Measurements from ENCODE around the gene STKLD1. TPM values are rescaled to one million over a fixed set of nuclear protein-coding genes. Genes with fewer than 3 reads are reported as not detected.

The STKLD1 gene
- total RNA-seq, 1 donor from 2014 or later: 1.3 TPM

GRCh38 chr9:133415170-133415569 lies 39.0 kb downstream of the STKLD1 start:
- no peak for DNase-seq (ENCODE audit: low read depth)
- TF ChIP-seq CTCF (conservative IDR thresholded peaks at IDR 0.05; ENCODE audit: low read depth, low read length): no peak
- no peak overlapping the region for H3K4me3 ChIP-seq (ENCODE audit: low read depth, low read length)

- H3K4me3 ChIP-seq (ENCODE audit: low read depth, low read length): peak within 1 kb of the TSS; percentile 82
Observed at GRCh38 chr9:133417541-133418461, 41.6 kb downstream of the STKLD1 start, which contains the start of gene REXO4. Gene REXO4, minus strand, starts transcription at chr9:133418010. Its CDS starts 166 bp downstream, at chr9:133417844.

GRCh38 chr9:133419005-133419404 lies 42.8 kb downstream of the STKLD1 start:
- H3K4me3 ChIP-seq (ENCODE audit: low read depth, low read length): peak overlapping the region; percentile 82
- TF ChIP-seq CTCF (conservative IDR thresholded peaks at IDR 0.05; ENCODE audit: low read depth, low read length): no peak
- DNase-seq (ENCODE audit: low read depth): no peak

More at GRCh38 chr9:133417541-133418461, 41.6 kb downstream of the STKLD1 start, which contains the start of gene REXO4:
- no peak for TF ChIP-seq CTCF (conservative IDR thresholded peaks at IDR 0.05; ENCODE audit: low read depth, low read length)
- DNase-seq (ENCODE audit: low read depth): peak; percentile 35

- no peak for TF ChIP-seq CTCF (conservative IDR thresholded peaks at IDR 0.05; ENCODE audit: low read depth, low read length)
- no peak for DNase-seq (ENCODE audit: low read depth)
- H3K4me3 ChIP-seq (ENCODE audit: low read depth, low read length): no peak overlapping the region
Observed at GRCh38 chr9:133420392-133420827, 44.2 kb downstream of the STKLD1 start.

- DNase-seq (ENCODE audit: low read depth): no peak
- TF ChIP-seq CTCF (conservative IDR thresholded peaks at IDR 0.05; ENCODE audit: low read depth, low read length): peak; percentile 12
- no peak within 1 kb of the TSS for H3K4me3 ChIP-seq (ENCODE audit: low read depth, low read length)
Observed at GRCh38 chr9:133421615-133422542, 45.7 kb downstream of the STKLD1 start, which contains the start of gene ADAMTS13. Gene ADAMTS13, plus strand, starts transcription at chr9:133422367. Its CDS starts 77 bp downstream, at chr9:133422444.

DNA sequence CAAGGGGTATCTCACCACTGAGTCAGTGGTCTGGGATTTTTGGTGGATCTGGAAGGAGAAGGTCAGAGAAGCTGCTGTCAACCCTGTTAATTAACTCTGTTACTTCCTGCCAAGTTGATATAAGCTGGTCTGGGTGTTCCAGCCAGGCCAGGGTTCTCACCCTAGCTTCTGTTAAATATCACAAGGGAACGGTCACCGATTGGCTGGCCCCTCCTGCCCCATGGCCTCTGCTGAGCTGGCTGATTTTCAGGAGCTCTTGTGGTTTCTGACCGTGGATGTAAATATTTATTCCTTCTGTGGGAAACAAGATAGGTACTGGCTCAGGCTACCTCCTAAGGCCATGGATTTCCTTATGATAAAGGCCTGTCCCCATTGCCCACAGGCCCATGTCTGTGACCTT lies 47.0 kb downstream of the STKLD1 start:
- no peak overlapping the region for H3K4me3 ChIP-seq (ENCODE audit: low read depth, low read length)
- no peak for TF ChIP-seq CTCF (conservative IDR thresholded peaks at IDR 0.05; ENCODE audit: low read depth, low read length)
- DNase-seq (ENCODE audit: low read depth): no peak

Data from epithelial cell of proximal tubule (primary cell).